Tibial artery (tissue), 4 donors: ENCODE measurements around the gene KRAS.

Experiments
- DNase-seq, 2 donors: peaks; one replicate each; pipeline ENCODE4 v3.0.0-alpha.2; 2019
- H3K27ac ChIP-seq, 2 donors: fragments of 200-600 bp; sonication (generic) in 1 of 2; 1 replicate in 1 of 2; 2 replicates in 1 of 2; pipeline ENCODE4 v1.5.1; 2018 to 2019; ENCODE audit warnings: mild to moderate bottlenecking in 1 of 2
- H3K27me3 ChIP-seq, 2 donors: fragments of 200-600 bp; sonication (generic) in 1 of 2; one replicate each; pipeline versions ENCODE4 v1.5.1 to v1.6.0; 2016 to 2019
- H3K36me3 ChIP-seq, 3 donors: fragments of 200-600 bp; sonication (generic) in 2 of 3; one replicate each; pipeline ENCODE4 v1.5.1; 2016 to 2019; ENCODE audit warnings: mild to moderate bottlenecking in 2 of 3
- H3K4me1 ChIP-seq, 4 donors: fragments of 200-600 bp; sonication (generic) in 2 of 4; 1 replicate in 3 of 4; 2 replicates in 1 of 4; pipeline ENCODE4 v1.5.1; 2016 to 2019
- H3K4me3 ChIP-seq, 2 donors: fragments of 200-600 bp; sonication (generic) in 1 of 2; 1 replicate in 1 of 2; 2 replicates in 1 of 2; pipeline ENCODE4 v1.5.1; 2018 to 2019; ENCODE audit warnings: mild to moderate bottlenecking in 2 of 2
- H3K9me3 ChIP-seq, 3 donors: fragments of 200-600 bp; sonication (generic) in 1 of 3; one replicate each; pipeline ENCODE4 v1.5.1; 2016 to 2019
- intact Hi-C: fragments of 100-400 bp; cut with DNase I; formaldehyde crosslinking; loops from one replicate; pipeline ENCODE4 v1.15.0; 2023; ENCODE audit warnings: low total_unique reads
- TF ChIP-seq, protein P1 (sequence below), 2 experiments: fragments of 200-600 bp in 1 of 2; fragments of 450-650 bp in 1 of 2; IDR thresholded peaks; one replicate each; pipeline ENCODE4 v1.5.1; 2017 to 2019; ENCODE audit warnings: antibody characterized with exemption in 2 of 2, mild to moderate bottlenecking in 1 of 2, moderate library complexity in 1 of 2

Gene KRAS

DNA sequence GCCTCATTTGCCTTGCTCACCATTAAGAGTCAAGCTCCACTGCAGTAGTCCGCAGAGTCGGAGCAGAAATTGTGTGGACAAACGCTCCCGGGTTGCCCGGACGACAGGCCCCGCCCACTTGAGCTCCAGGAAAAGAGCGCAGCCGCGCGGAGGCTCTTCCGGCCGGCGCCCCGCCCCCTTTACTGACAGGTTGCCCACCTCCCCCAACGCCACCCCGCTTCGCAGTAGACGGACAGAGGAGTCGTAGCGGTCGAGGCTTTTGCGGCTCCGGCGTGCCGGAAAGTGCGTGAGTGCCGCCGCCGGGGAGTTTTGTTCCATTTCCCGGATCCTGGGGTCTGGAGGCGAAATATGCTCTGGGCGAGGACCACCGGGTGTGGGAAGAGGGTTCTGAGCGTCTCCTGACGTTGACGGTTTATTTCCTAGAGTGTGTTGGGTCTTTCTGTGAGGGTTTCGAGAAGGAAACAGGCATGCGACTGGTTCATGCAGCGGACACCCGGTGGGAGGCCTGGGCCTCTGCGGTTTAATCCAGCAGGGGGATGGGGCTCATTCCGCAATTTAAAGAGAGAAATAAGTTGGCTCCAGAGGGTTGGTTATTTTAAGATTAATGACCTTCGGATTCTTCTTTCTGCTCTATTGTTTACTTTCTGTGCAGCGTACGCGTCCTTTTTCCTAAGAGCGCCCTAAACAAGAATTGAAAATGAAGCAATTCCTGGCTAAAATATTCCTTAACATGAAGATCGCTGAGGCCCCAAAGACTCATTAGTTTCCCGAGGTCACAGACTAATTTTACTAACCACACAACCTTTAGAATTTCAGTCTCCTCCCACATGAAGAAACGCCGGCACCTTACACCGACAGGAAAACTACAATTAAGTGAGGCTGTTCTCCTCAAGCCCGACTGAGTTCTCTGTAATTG is 55.4 kb downstream of the KRAS start, which contains the start of the genes DNAI7 and ETFRF1:
TSS of gene DNAI7 (minus strand) at position 105 of the 916 bp plus-strand sequence. CDS start at position 23, 82 bp downstream.
TSS of gene ETFRF1 (plus strand) at position 182 of the 916 bp plus-strand sequence. CDS start 8,720 bp downstream, outside the sequence.
- Histone ChIP-seq H3K27ac (peak within 1 kb of the TSS; percentile 95), H3K27me3 (no peaks in the 10 kb centered on the region), H3K4me3 (peak within 1 kb of the TSS; percentile 73 to 91), H3K4me1 (peaks cover 0 to 21% (median 10%) of the 10 kb centered on the region in 4 donors), H3K9me3 (no peaks in the 10 kb centered on the region), H3K36me3 (no peaks in the 10 kb centered on the region)
- peak; percentile 98 for DNase-seq
- TF ChIP-seq, protein P1, sequence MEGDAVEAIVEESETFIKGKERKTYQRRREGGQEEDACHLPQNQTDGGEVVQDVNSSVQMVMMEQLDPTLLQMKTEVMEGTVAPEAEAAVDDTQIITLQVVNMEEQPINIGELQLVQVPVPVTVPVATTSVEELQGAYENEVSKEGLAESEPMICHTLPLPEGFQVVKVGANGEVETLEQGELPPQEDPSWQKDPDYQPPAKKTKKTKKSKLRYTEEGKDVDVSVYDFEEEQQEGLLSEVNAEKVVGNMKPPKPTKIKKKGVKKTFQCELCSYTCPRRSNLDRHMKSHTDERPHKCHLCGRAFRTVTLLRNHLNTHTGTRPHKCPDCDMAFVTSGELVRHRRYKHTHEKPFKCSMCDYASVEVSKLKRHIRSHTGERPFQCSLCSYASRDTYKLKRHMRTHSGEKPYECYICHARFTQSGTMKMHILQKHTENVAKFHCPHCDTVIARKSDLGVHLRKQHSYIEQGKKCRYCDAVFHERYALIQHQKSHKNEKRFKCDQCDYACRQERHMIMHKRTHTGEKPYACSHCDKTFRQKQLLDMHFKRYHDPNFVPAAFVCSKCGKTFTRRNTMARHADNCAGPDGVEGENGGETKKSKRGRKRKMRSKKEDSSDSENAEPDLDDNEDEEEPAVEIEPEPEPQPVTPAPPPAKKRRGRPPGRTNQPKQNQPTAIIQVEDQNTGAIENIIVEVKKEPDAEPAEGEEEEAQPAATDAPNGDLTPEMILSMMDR (IDR thresholded peaks at IDR 0.05): peak; percentile 6 to 23
- intact Hi-C loops: loop anchor here (5.0 kb wide), 1 partner anchor 57 kb away; the partner anchor contains the start of gene KRAS

DNA sequence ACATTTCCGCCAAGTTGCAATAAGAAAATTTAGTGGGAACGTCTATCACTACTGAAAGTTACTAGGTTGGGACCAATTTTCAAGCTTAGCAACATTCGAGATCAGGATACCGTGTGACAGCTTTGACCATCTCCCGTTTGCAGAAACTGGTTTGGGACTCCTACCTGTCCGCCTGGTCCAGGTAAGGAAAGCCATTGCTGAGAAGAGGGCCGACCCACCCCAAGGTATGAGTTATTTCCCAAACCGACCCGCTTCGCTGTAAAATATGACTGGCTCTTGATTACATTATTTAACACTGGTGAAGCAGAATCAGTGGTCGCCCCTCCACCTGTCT is 56.0 kb downstream of the KRAS start:
- TF ChIP-seq, protein P1 (IDR thresholded peaks at IDR 0.05): no peak
- Histone ChIP-seq H3K36me3 (no peaks in the 10 kb centered on the region), H3K4me1 (peaks cover 0 to 21% (median 10%) of the 10 kb centered on the region in 4 donors), H3K9me3 (no peaks in the 10 kb centered on the region), H3K27me3 (no peaks in the 10 kb centered on the region), H3K27ac (peak overlapping the region; percentile 95), H3K4me3 (peak overlapping the region; percentile 73 to 91)
- intact Hi-C loops: loop anchor here (5.0 kb wide), 1 partner anchor 58 kb away; the partner anchor contains the start of gene KRAS
- no peak for DNase-seq

DNA sequence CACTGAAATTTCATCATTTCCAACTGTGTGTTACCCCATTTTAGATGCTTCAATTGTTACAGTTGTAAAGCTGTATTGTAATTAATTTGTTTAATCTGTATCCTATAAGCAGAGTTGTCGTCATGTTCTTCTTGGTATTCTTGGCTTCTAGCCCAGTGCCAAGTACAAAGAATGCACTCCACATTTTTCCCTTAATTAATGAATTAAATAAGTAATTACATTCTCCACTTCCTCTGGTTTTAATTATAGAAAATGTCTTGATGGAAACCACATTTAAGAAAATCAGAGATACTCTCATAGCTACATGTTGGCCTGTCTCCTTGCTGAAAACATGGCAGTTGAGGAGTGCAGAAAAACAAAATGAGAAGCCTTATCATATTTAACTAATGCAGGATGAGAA is 56.5 kb downstream of the KRAS start:
- TF ChIP-seq, protein P1 (IDR thresholded peaks at IDR 0.05): no peak
- DNase-seq: no peak
- intact Hi-C loops: no loop called here
- no peaks in the 10 kb centered on the region for H3K36me3 ChIP-seq
- H3K27me3 ChIP-seq: no peaks in the 10 kb centered on the region
- peaks cover 0 to 21% (median 10%) of the 10 kb centered on the region in 4 donors for H3K4me1 ChIP-seq
- H3K27ac ChIP-seq: peak overlapping the region; percentile 95
- no peaks in the 10 kb centered on the region for H3K9me3 ChIP-seq
- H3K4me3 ChIP-seq: peak overlapping the region; percentile 73 to 91

- Histone ChIP-seq H3K4me3 (no peak overlapping the region), H3K27me3 (no peaks in the 10 kb centered on the region), H3K4me1 (peaks cover 0 to 10% (median 2%) of the 10 kb centered on the region in 4 donors), H3K9me3 (no peaks in the 10 kb centered on the region), H3K36me3 (no peaks in the 10 kb centered on the region), H3K27ac (no peak overlapping the region)
- no peak for DNase-seq
- TF ChIP-seq, protein P1 (IDR thresholded peaks at IDR 0.05): no peak
- intact Hi-C loops: no loop called here
These were observed 59.9 kb downstream of the KRAS start for GRCh38 chr12:25190793-25191192.

DNA sequence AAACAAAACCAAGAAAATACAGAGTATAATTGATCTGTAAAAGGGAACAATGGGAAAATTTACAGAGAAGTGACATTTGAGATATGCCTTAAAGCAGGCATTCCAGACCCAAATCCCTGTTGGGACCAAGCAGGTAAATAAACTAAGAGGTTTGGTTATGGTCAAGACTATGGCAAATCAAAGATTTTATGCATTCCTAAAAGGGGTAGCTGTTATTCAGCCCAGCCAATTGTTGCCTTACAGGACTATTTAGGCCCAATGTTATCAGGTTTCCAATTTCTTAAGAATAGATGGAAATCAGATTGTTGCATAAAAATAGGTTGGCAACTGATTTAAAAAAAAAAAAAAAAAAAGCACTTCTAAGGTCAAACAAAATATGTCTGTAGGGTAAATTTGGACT is 61.1 kb downstream of the KRAS start:
- TF ChIP-seq, protein P1 (IDR thresholded peaks at IDR 0.05): no peak
- Histone ChIP-seq H3K4me3 (no peak overlapping the region), H3K9me3 (no peaks in the 10 kb centered on the region), H3K4me1 (peaks cover 0 to 8% (median 1%) of the 10 kb centered on the region in 4 donors), H3K27ac (no peak overlapping the region), H3K27me3 (no peaks in the 10 kb centered on the region), H3K36me3 (no peaks in the 10 kb centered on the region)
- intact Hi-C loops: no loop called here
- DNase-seq: no peak
